AG20443 (cell line): ENCODE results near the gene ADAM12.

Experiments
- DNase-seq: peaks from one replicate; pipeline ENCODE4 v3.0.0; 2012; ENCODE audit warnings: low spot score, mixed read lengths

Gene ADAM12

DNA sequence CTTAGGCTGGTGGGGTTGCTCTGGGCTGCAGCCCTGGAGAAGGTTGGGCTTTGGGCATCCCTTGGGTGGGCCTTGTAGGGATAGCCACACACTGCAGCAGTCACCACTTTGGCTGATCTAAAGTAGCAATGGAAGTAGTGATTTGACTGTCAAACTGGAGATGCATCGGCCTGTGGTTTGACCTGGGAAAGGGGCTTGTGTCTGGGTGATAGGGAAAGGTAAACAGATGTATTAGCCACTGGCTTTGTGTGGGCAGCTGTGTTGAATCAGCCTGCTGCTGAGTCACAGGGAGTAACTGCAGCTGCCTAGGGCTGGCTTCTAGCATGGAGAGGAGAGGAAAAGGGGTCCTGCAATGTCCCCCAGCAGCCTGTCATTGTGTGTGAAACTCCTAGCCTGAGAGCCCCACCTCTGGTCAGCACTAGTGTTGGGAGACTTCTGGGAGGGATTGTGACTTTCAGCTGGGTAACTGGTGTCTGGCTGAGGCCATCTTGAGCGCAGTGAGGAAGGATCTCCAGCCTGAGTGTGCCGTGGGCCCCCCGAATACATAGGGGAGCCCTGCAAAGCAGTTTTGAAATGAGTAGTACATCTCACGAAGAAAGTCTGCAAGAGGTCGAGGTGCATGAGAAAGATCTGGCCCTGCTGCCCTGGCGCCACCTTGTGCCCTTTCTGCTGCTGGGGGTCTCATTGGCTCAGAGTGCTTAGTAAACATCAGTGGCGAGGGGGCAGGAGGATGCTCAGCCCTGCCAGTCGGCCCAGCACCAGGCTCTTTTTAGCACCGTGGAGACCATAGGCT lies 374.6 kb downstream of the ADAM12 start:
- peak; percentile 81 for DNase-seq

DNA sequence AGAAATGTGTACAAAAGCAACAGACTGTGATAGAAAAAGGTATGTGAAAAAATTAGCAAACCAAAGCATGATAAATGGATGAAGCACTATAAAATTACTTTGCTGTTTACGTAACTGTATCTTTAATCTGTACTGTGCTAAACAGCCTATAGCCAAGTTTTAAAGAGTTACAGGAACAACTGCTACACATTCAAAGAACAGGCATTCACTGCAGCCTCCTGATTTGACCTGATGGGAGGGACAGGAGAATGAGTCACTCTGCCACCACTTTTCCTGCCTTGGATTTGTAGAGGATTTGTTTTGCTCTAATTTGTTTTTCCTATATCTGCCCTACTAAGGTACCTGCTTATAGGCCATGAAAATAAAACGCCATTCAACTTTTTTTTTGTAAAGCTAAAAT lies 375.8 kb downstream of the ADAM12 start:
- peak; percentile 26 for DNase-seq

DNA sequence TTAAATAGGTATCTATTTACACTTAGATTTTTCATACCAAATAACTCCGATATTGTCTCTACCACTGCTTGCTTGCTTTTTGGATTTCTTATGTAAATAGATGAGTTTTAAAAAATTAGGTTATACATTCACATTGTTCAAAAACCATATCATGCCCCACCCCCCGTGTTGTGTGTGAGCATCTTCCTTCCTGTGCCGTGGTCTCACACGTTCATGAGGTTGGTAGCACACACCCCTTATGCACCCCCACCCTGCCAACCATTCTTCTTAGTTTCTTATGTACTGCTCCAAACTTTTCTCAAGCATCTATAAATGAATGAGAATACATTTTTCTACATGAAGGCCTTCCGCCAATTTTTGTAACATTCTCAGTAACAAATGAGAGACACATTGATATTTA lies 376.3 kb downstream of the ADAM12 start:
- no peak for DNase-seq

- DNase-seq = no peak
These were observed 378.6 kb downstream of the ADAM12 start for GRCh38 chr10:126009650-126010049.

- DNase-seq = no peak
These were observed 381.4 kb downstream of the ADAM12 start for GRCh38 chr10:126006906-126007305.

- DNase-seq = no peak
These were observed 382.0 kb downstream of the ADAM12 start for GRCh38 chr10:126006264-126006663.

DNA sequence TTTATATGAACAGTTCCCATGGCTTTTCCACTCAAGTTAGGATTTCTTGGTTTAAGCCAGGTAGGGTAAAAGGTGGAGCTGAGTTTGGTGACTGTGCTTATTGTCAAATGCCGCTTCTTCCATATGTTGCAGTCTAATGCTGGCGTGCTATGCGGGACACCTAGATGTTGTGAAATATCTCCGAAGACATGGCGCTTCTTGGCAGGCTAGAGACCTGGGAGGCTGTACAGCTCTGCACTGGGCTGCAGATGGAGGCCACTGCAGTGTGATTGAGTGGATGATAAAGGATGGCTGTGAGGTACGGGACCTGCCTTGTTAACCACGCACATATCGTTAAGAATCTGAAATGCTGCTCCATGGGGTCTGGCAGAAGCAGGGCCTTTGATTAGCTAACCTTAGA lies 383.5 kb downstream of the ADAM12 start:
- no peak for DNase-seq

DNA sequence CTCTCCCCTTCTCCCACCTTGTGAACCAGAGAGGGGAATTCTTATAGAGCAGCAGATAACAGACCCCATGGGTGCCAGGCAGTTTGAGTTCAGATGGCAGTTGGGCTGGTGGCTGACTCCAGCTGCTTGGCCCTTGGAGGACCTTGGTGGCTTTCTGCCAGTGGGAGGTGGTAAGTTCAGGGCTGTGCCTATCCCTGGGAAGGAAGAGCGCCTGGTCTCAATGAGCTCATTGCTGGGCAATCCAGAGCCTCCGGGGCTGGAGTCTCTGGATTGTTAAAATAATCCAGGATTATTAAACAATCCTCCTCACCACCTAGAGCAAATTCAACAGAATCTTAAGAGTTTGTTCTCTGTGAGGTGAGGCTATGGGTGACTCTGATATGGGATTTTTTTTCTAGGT lies 386.7 kb downstream of the ADAM12 start:
- peak; percentile 71 for DNase-seq

DNA sequence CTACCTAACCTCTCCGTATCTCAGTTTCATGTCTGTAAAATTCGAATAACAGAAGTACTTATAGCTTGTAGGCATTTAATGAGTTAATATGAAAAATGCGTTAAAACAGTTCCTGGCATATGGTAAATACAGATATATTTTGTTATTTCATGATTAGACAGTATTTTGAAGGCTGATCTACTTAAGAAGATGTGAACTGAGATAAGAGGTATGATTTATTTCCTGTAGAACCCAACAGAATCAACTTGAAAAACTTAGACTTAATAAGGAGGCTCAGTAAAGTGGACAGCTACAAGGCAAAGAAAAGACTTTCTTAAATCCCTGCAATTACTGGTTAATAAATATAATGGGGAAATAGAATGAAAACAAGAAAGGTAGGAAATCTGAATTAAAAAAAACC lies 388.6 kb downstream of the ADAM12 start:
- DNase-seq = no peak

DNA sequence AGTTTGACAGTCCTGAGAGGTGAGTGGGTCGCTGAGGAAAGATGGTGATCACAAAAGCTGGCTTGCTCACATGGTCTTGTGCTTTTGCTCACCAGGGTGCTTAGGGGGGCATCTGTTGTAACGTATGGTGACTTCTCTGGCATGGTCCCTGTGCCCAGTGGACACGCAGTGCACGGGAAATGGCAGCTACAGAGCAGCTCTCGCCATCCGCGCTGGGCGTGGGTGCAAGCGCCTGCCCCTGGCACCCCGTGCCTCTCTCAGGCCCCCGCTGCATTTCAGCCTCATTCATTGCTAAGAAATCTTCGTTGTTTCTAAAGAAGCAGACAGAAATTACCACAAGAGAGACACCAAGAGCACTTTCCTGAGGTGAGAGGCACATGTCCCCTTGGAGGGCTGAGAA lies 390.7 kb downstream of the ADAM12 start:
- no peak for DNase-seq

- DNase-seq = no peak
These were observed 392.5 kb downstream of the ADAM12 start for GRCh38 chr10:125995726-125996304.

GRCh38 chr10:125994601-125995000 lies 393.7 kb downstream of the ADAM12 start:
- DNase-seq = no peak

GRCh38 chr10:125992254-125992653 lies 396.0 kb downstream of the ADAM12 start:
- DNase-seq = no peak

DNA sequence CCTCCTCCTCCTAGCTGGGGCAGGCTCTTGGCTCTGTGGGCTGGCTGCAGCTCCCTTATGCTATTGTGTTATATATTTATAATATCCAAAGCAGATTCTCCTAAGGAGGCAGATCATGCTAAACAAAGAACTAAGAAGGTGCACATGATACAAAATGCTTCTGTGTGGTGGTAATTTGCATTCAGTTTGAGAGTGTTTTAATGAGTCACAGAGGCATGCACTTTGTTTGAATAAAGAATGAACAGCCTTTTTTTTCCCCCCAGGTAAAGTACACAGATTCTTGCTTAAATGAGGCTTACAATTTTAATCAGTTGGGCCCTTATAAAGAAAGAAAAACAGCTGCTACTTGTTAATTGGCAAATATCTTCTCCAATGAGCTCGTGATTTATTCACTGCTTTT lies 396.9 kb downstream of the ADAM12 start:
- no peak for DNase-seq

GRCh38 chr10:125990974-125991373 lies 397.3 kb downstream of the ADAM12 start:
- DNase-seq = no peak

GRCh38 chr10:125989791-125990190 lies 398.5 kb downstream of the ADAM12 start:
- DNase-seq = no peak

DNA sequence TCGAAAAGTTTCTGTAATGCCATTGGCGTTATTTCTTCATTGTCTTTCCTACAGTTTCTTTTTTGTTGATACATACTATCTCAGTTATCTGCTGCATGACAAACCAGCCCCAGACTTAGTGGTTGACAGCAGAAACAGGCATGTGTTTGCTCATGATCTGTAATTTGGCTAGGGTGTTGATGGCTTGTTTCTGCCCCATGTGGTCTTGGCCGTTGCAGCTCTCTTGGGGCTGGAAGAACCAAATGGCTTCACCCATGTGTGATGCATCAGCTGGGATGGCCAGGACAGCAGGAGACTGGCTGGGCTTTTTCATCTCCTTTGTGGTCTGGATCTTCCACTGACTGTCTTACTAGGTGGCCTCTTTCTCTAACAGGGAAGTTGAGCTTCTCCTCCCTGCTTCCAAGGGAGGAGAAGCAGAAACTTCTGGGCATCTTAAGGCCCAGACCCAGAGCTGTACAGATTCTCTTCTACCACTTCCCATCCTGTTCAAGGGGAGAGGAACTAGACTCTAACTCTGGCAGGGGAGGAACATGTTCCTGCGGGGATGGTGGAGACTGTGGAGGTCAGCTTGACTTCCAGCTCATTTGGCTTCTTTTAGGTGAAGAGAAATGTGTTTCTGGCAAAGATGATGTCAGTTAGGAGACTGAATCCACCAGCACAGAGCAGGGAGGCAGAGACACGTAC lies 402.6 kb downstream of the ADAM12 start:
- DNase-seq = peak; percentile 34

- DNase-seq = no peak
These were observed 403.3 kb downstream of the ADAM12 start for GRCh38 chr10:125984865-125985495.

GRCh38 chr10:125984346-125984745 lies 403.9 kb downstream of the ADAM12 start:
- no peak for DNase-seq

DNA sequence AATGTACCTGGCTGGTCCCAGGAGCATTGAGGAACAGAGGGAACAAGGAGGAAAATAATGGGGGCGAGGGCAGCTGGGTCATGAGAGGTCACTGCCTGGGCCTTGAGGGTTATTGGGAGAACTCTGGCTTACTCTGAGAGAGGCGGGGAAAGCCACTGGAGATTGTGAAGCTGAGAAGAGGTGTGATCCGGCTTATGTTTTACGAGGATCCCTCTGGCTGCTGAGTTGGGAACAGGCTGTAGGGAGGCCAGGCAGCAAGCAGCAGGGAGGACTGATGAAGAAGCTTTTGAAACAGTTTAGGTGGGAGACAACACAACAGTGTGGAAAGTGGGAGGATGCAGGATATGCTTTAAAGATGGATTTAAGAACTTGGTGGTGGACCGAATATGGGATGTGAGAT lies 404.6 kb downstream of the ADAM12 start:
- no peak for DNase-seq

DNA sequence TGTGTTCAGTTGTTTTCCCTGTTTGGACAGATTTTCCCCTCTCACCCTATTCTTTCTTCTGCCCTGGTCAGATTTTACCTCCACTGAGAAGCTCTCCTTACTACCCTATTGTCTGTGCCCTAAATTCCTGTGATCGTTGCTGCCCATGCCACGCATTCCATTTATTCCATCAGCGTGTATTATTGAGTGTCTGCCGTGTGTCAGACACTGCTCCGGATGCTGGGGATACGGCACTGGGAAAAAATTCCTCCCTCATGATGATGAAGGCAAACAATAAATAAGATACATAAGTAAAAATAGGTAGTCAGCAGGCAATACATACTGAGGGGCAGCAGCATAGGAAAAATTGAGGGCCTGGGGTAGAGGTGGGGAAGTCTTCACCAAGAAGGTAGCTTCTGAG lies 405.1 kb downstream of the ADAM12 start:
- DNase-seq = no peak

- peak; percentile 64 for DNase-seq
These were observed 405.9 kb downstream of the ADAM12 start for GRCh38 chr10:125982260-125982948.
